ENCODE measurements around the gene SMIM38. TPM values are rescaled to one million over a fixed set of nuclear protein-coding genes. Genes with fewer than 3 reads are reported as not detected.

SMIM38 gene
- polyA plus RNA-seq, 1 of the 3 experiments (the other 2 are of a cell fraction): 0.13 TPM

- TF ChIP-seq GATA2 (CRISPR knock-in tag; IDR thresholded peaks at IDR 0.05) (no peak), ELF1 (IDR thresholded peaks at IDR 0.05) (no peak), EZH2phosphoT487 (IDR thresholded peaks at IDR 0.05; ENCODE audit: borderline replicate concordance, low read depth) (no peak), RFX5 (IDR thresholded peaks at IDR 0.05; ENCODE audit: low read length) (no peak), MAX (IDR thresholded peaks at IDR 0.05; ENCODE audit: low read depth) (no peak), NFIC (IDR thresholded peaks at IDR 0.05; ENCODE audit: borderline replicate concordance) (no peak), RXRA (IDR thresholded peaks at IDR 0.05; ENCODE audit: borderline replicate concordance, low read depth) (no peak), SMC3 (IDR thresholded peaks at IDR 0.05; ENCODE audit: low read depth, low read length) (no peak), PBX3 (IDR thresholded peaks at IDR 0.05) (no peak)
Measured at GRCh38 chr11:69136471-69136870, 19.3 kb upstream of the SMIM38 start (continued).

DNA sequence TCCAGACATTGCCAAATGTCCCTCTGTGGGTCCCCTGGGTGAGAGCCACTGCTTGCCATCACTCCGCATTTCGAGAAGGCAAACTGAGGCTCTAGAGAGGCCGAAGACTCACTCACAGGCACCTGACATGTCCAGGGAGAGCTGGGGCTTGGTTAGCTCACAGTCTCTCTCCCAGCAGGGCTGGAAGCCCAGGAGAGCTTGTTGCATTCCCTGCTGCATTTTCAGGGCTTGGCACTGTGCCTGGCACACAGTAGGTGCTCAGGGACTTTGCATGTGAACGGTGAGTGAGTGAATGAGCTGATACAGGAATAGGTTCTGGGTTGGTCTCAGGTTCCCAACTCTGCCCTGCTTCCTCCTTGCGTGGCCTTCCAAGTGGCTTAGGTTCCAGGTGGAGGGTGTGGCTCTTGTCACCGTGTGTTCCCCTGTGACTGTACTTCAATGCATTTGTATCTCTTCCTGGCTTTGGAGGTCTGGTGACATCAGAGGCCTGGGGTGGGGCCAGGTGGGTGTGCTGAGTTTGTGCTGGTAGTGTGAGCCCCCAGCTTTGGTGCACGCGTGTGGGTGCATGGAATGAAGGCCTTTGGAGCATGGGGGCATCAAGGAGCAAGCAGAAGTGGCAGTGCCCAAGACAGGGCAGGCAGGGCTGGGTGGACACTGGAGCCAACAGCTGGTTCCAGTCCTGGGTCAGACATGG lies 18.4 kb upstream of the SMIM38 start:
- ChIA-PET CTCF (interaction anchor here (0.7 to 1.4 kb wide), 2 partner anchors 32 to 70 kb away, joined by 3 read pairs; no protein-coding TSS in a partner anchor), POLR2A (no interaction called here)
- no peak overlapping the region for H3K4me3 ChIP-seq (ENCODE audit: low read depth in 2 of 2, low read length in 1 of 2)
- DNase-seq: no peak
- no peaks in the 10 kb centered on the region for H3K9me3 ChIP-seq
- H3K4me1 ChIP-seq (ENCODE audit: control insufficient read depth in 1 of 2, insufficient read depth in 2 of 2, low read depth in 1 of 2, low read length in 1 of 2): no peaks in the 10 kb centered on the region
- no peaks in the 10 kb centered on the region for H3K36me3 ChIP-seq (replicated peaks in 1 of 2; ENCODE audit: control insufficient read depth in 1 of 2, insufficient read depth in 2 of 2, low read length in 1 of 2)
- no peaks in the 10 kb centered on the region for H3K79me2 ChIP-seq (ENCODE audit: insufficient read depth)
- no peaks in the 10 kb centered on the region for H3K27me3 ChIP-seq (ENCODE audit: insufficient read depth)
- no peaks in the 10 kb centered on the region for H4K20me1 ChIP-seq (ENCODE audit: insufficient read depth)
- no peaks in the 10 kb centered on the region for H3F3A ChIP-seq (replicated peaks; ENCODE audit: insufficient read depth)
- H2AFZ ChIP-seq (ENCODE audit: low read depth): no peak overlapping the region
- H3K9ac ChIP-seq: no peak overlapping the region
- H3K27ac ChIP-seq (ENCODE audit: low read depth in 2 of 2, low read length in 1 of 2): no peak overlapping the region
- H3K9me2 ChIP-seq: no peaks in the 10 kb centered on the region
- WGBS (ENCODE audit: low lambda C conversion rate): 82% methylated on average over 8 of the region's 8 CpGs
- no peak for TF ChIP-seq YY1 (IDR thresholded peaks at IDR 0.05; ENCODE audit: low read depth)
- no peak for TF ChIP-seq GATA2 (CRISPR knock-in tag; IDR thresholded peaks at IDR 0.05)
- no peak for TF ChIP-seq SIN3A (IDR thresholded peaks at IDR 0.05; ENCODE audit: borderline replicate concordance, low read depth, low read length)
- TF ChIP-seq GABPA (IDR thresholded peaks at IDR 0.05; ENCODE audit: low read depth): no peak
- H3K4me2 ChIP-seq: no peak overlapping the region

GRCh38 chr11:69138265-69138664 lies 17.5 kb upstream of the SMIM38 start:
- DNase-seq: no peak
- H3K27ac ChIP-seq (ENCODE audit: low read depth in 2 of 2, low read length in 1 of 2): no peak overlapping the region
- 75% methylated on average over 3 of the region's 3 CpGs for WGBS (ENCODE audit: low lambda C conversion rate)
- no peaks in the 10 kb centered on the region for H3K4me1 ChIP-seq (ENCODE audit: control insufficient read depth in 1 of 2, insufficient read depth in 2 of 2, low read depth in 1 of 2, low read length in 1 of 2)
- H3K27me3 ChIP-seq (ENCODE audit: insufficient read depth): no peaks in the 10 kb centered on the region
- H3F3A ChIP-seq (replicated peaks; ENCODE audit: insufficient read depth): no peaks in the 10 kb centered on the region
- H3K79me2 ChIP-seq (ENCODE audit: insufficient read depth): no peaks in the 10 kb centered on the region
- H3K36me3 ChIP-seq (replicated peaks in 1 of 2; ENCODE audit: control insufficient read depth in 1 of 2, insufficient read depth in 2 of 2, low read length in 1 of 2): no peaks in the 10 kb centered on the region
- no peak overlapping the region for H2AFZ ChIP-seq (ENCODE audit: low read depth)
- ChIA-PET POLR2A (no interaction called here), CTCF (no interaction called here)
- no peaks in the 10 kb centered on the region for H3K9me2 ChIP-seq
- no peak overlapping the region for H3K9ac ChIP-seq
- no peaks in the 10 kb centered on the region for H3K9me3 ChIP-seq
- no peak overlapping the region for H3K4me3 ChIP-seq (ENCODE audit: low read depth in 2 of 2, low read length in 1 of 2)
- no peaks in the 10 kb centered on the region for H4K20me1 ChIP-seq (ENCODE audit: insufficient read depth)
- H3K4me2 ChIP-seq: no peak overlapping the region
- TF ChIP-seq RFX5 (IDR thresholded peaks at IDR 0.05; ENCODE audit: low read length): no peak
- TF ChIP-seq YY1 (IDR thresholded peaks at IDR 0.05; ENCODE audit: low read depth): no peak
- no peak for TF ChIP-seq GATA2 (CRISPR knock-in tag; IDR thresholded peaks at IDR 0.05)
- no peak for TF ChIP-seq USF1 (IDR thresholded peaks at IDR 0.05; ENCODE audit: borderline replicate concordance, low read depth)
- no peak for TF ChIP-seq RXRA (IDR thresholded peaks at IDR 0.05; ENCODE audit: borderline replicate concordance, low read depth)
- no peak for TF ChIP-seq EP300 (IDR thresholded peaks at IDR 0.05; ENCODE audit: borderline replicate concordance in 1 of 2, low read depth in 1 of 2, low read length in 1 of 2)
- TF ChIP-seq MXI1 (IDR thresholded peaks at IDR 0.05; ENCODE audit: low read depth, low read length): no peak
- TF ChIP-seq, protein P1, sequence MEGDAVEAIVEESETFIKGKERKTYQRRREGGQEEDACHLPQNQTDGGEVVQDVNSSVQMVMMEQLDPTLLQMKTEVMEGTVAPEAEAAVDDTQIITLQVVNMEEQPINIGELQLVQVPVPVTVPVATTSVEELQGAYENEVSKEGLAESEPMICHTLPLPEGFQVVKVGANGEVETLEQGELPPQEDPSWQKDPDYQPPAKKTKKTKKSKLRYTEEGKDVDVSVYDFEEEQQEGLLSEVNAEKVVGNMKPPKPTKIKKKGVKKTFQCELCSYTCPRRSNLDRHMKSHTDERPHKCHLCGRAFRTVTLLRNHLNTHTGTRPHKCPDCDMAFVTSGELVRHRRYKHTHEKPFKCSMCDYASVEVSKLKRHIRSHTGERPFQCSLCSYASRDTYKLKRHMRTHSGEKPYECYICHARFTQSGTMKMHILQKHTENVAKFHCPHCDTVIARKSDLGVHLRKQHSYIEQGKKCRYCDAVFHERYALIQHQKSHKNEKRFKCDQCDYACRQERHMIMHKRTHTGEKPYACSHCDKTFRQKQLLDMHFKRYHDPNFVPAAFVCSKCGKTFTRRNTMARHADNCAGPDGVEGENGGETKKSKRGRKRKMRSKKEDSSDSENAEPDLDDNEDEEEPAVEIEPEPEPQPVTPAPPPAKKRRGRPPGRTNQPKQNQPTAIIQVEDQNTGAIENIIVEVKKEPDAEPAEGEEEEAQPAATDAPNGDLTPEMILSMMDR (IDR thresholded peaks at IDR 0.05): no peak
- no peak for TF ChIP-seq FOXM1 (IDR thresholded peaks at IDR 0.05; ENCODE audit: low read depth)
- no peak for TF ChIP-seq MEF2A (IDR thresholded peaks at IDR 0.05; ENCODE audit: borderline replicate concordance, low read depth)
- no peak for TF ChIP-seq ZBTB33 (IDR thresholded peaks at IDR 0.05; ENCODE audit: borderline replicate concordance, low read depth)
- no peak for TF ChIP-seq TEAD4 (IDR thresholded peaks at IDR 0.05; ENCODE audit: borderline replicate concordance, insufficient read depth)
- TF ChIP-seq NRF1 (IDR thresholded peaks at IDR 0.05; ENCODE audit: low read depth, low read length): no peak

Data from SK-N-SH (cell line).